Amniotic stem cell (primary cell): ENCODE measurements around the gene PGP.

ENCODE experiments used
- DNase-seq: peaks from one replicate; lab custom pipeline; 2025; lab: John Stamatoyannopoulos, UW

PGP gene

DNA sequence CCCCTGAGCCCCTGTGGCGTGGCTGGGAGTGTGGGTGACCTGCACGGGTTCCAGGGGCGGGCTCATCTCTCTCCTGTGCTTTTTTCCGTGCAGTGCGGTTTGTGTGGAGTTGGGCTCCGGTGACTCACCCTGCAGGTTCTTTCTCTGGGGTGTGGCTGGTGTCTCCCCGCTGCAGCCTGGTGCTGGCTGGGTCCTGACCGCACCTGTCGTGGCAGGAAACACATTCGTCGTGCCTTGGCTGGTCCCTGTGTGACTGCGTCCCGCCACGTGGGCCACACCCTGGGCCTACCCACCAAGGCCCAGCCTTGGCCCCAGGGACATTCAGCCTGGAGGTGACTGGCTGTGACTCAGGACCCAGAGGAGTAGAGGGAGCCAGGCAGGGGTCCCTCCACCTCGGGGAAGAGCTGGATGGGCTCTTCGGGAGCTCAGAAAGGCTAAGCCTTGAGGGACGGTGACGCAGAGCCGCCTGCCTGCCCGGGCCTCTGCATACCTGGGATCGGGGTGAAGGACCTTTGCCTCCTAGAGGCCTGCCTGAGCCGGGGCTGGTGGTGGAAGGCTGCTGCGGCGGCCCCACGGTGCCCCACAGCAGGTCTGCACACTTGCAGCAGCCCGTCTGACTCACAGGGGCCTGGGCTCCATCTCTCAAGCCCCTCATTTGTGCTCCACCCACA, 51.3 kb downstream of the PGP start:
- DNase-seq = no peak

DNA sequence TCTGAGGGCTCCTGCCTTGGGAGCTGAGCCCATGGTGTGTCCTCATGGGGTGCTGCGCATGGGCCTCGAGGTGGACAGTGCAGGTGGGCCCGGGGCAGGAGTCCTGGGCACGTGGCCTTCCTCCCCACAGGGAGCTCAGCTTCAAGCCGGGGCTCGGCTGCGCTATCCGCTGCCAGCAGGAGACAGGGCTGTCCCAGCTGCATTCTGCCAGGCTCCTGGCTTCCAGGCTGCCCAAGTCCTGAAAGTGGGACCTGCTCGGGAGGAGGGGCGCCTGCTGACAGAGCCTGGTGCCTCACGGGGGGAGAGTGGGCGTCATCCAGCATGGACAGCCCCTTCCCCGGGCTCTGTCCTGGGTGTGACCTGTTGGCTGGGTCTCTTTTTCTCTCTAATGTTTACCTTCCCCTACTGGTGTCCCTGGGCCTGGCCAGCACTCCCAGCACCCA, 51.9 kb downstream of the PGP start:
- no peak for DNase-seq

DNA sequence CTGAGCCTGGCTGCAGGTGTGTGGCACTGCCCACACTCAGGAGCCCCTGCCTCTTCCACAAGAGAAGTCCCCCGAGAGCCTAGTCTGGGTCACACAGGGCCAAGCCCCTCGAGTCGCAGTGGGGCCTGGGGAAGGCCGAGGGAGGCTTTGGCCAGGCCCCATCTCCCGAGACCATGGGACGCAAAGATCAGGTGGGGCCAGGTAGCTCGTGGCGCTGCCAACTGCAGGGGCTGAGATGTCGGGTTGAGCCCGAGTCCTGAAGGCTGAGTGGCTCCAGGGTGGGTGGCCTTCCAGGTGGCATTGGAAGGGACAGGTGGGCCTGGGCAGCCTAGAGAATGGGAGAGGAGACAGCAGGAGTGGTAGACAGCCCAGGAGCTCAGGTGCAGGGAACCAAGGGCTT, 52.7 kb downstream of the PGP start:
- no peak for DNase-seq
